HG02973 (cell line): ENCODE data around the gene PFN3.
"Not testable (repeated sequence)": the region's sequence is repeated elsewhere in the genome, so short reads cannot be mapped to it uniquely, and the experiment has no call there.

Experiments used
- ATAC-seq: cut with Tn5 transposase; IDR thresholded peaks from one replicate; pipeline ENCODE4 v1.9.1; 2021; ENCODE audit warnings: moderate library complexity; ENCODE audit not compliant: unreplicated experiment

PFN3 gene

GRCh38 chr5:177361418-177362291 is 38.8 kb downstream of the PFN3 start:
- ATAC-seq, result no peak

GRCh38 chr5:177360740-177361139 is 39.7 kb downstream of the PFN3 start:
- not testable (repeated sequence) for ATAC-seq

GRCh38 chr5:177359860-177360259 is 40.6 kb downstream of the PFN3 start:
- no peak for ATAC-seq

GRCh38 chr5:177359451-177359851 is 41.0 kb downstream of the PFN3 start:
- ATAC-seq, result no peak

- ATAC-seq, result peak; percentile 8
These were observed 42.1 kb downstream of the PFN3 start for GRCh38 chr5:177358370-177358819.

GRCh38 chr5:177357459-177358351 is 42.8 kb downstream of the PFN3 start, which contains the start of gene RGS14:
RGS14 (plus strand) TSS chr5:177357924; CDS start chr5:177358025, 101 bp downstream.
- ATAC-seq, result peak; percentile 76

GRCh38 chr5:177357146-177357458 is 43.4 kb downstream of the PFN3 start:
- no peak for ATAC-seq

GRCh38 chr5:177356746-177357145 is 43.7 kb downstream of the PFN3 start:
- ATAC-seq, result no peak

- ATAC-seq, result no peak
These were observed 44.6 kb downstream of the PFN3 start for GRCh38 chr5:177355868-177356168.

GRCh38 chr5:177355162-177355867 is 45.1 kb downstream of the PFN3 start:
- ATAC-seq, result no peak

GRCh38 chr5:177354711-177355110 is 45.8 kb downstream of the PFN3 start:
- no peak for ATAC-seq

- ATAC-seq, result no peak
These were observed 46.2 kb downstream of the PFN3 start for GRCh38 chr5:177354256-177354655.

- ATAC-seq, result no peak
These were observed 47.4 kb downstream of the PFN3 start for GRCh38 chr5:177353093-177353492.

- ATAC-seq, result peak; percentile 82
These were observed 48.8 kb downstream of the PFN3 start, which contains the start of gene LMAN2 for GRCh38 chr5:177351392-177352329. LMAN2 (minus strand) TSS chr5:177351668; CDS start chr5:177351647, 21 bp downstream.

GRCh38 chr5:177350776-177351391 is 49.6 kb downstream of the PFN3 start:
- ATAC-seq, result no peak
